Common myeloid progenitor, CD34-positive (primary cell): Measurements from ENCODE around the gene PRKCA.
"Not testable (repeated sequence)": the region's sequence is repeated elsewhere in the genome, so short reads cannot be mapped to it uniquely, and the experiment has no call there.

Source experiments
- CTCF ChIA-PET: fragments of 350-600 bp; sonication (Branson Sonifier 250); formaldehyde crosslinking; loops from one replicate; lab custom pipeline; 2021; ENCODE audit warnings: antibody characterized with exemption; lab: Charles Lee
- POLR2A ChIA-PET: fragments of 350-600 bp; sonication (Branson Sonifier 250); formaldehyde crosslinking; loops from one replicate; lab custom pipeline; 2021; ENCODE audit warnings: antibody characterized with exemption; lab: Charles Lee
- DNase-seq, 3 donors: peaks; one replicate each; pipeline versions ENCODE4 v3.0.0 to v3.0.0-alpha.2; 2013
- H3K27ac ChIP-seq, 2 experiments: 1 replicate in 1 of 2; 2 replicates in 1 of 2; pipeline ENCODE4 v1.7.0; 2013; ENCODE audit warnings: inconsistent platforms in 2 of 2, low read length in 2 of 2, mild to moderate bottlenecking in 2 of 2, low read depth in 1 of 2, moderate library complexity in 1 of 2; ENCODE audit not compliant: severe bottlenecking in 2 of 2, insufficient read depth in 1 of 2, poor library complexity in 1 of 2
- H3K27me3 ChIP-seq, 5 experiments: replicated peaks in 2 of 5; 1 replicate in 3 of 5; 2 replicates in 2 of 5; pipeline versions ENCODE4 v1.6.1 to v1.7.0; 2013; ENCODE audit warnings: low read length in 4 of 5, mild to moderate bottlenecking in 2 of 5, moderate library complexity in 2 of 5, inconsistent platforms in 1 of 5; ENCODE audit not compliant: insufficient read depth in 5 of 5, control insufficient read depth in 4 of 5
- H3K36me3 ChIP-seq, 4 experiments: 1 replicate in 2 of 4; 2 replicates in 2 of 4; pipeline versions ENCODE4 v1.6.1 to v1.7.0; 2013; ENCODE audit warnings: low read length in 3 of 4, control low read depth in 1 of 4, mild to moderate bottlenecking in 1 of 4; ENCODE audit not compliant: control insufficient read depth in 4 of 4, insufficient read depth in 4 of 4
- H3K4me1 ChIP-seq, 4 experiments: 1 replicate in 3 of 4; 2 replicates in 1 of 4; pipeline versions ENCODE4 v1.6.1 to v1.7.1; 2013; ENCODE audit warnings: low read length in 3 of 4, mild to moderate bottlenecking in 3 of 4, control low read depth in 1 of 4, inconsistent platforms in 1 of 4, moderate library complexity in 1 of 4; ENCODE audit not compliant: control insufficient read depth in 4 of 4, insufficient read depth in 4 of 4; ENCODE audit errors: control extremely low read depth in 1 of 4
- H3K4me3 ChIP-seq, 7 experiments: 1 replicate in 4 of 7; 2 replicates in 3 of 7; pipeline versions ENCODE4 v1.5.1 to v1.7.0; 2013; ENCODE audit warnings: mild to moderate bottlenecking in 7 of 7, low read length in 6 of 7, moderate library complexity in 6 of 7, inconsistent platforms in 2 of 7, low read depth in 2 of 7, control low read depth in 1 of 7; ENCODE audit not compliant: insufficient read depth in 4 of 7, control insufficient read depth in 1 of 7; ENCODE audit errors: extremely low read depth in 1 of 7
- H3K9me3 ChIP-seq, 5 experiments: 1 replicate in 4 of 5; 2 replicates in 1 of 5; pipeline versions ENCODE4 v1.6.1 to v1.7.1; 2013; ENCODE audit warnings: low read length in 4 of 5, mild to moderate bottlenecking in 2 of 5, inconsistent platforms in 1 of 5, low read depth in 1 of 5, moderate library complexity in 1 of 5; ENCODE audit not compliant: control insufficient read depth in 4 of 5, insufficient read depth in 2 of 5; ENCODE audit errors: control extremely low read depth in 1 of 5
- WGBS: methylation state at CpG from one replicate; pipeline ENCODE4 v1.1.5; 2013; ENCODE audit not compliant: insufficient coverage; 5-methylcytosine and 5-hydroxymethylcytosine counted together

PRKCA gene

DNA sequence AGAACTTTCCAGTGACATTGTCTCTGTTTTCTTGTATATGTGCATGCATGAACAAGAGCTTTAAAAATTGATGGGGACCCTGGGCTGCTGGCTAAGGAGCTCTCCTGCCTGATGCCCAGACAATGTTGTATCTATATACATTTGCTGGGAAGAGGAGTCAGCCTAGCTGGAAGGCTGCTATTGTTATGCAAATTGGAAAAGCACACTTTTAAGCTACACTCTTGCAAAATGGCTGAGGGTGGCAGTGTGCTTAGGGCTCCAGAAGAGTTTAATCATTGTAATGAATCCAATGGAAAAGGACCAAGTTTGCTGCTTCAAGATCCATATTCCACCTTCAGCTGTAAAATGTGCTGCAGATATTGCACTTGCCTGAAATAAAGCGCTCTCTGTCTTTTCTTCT, 171.8 kb downstream of the PRKCA start:
- ChIA-PET POLR2A (no interaction called here), CTCF (interaction anchor here (0.6 to 1.2 kb wide), 3 partner anchors 18 to 1243 kb away, joined by 3 to 4 read pairs (median 3); no protein-coding TSS in a partner anchor)
- H3K27ac ChIP-seq, result no peak overlapping the region
- H3K9me3 ChIP-seq, result no peaks in the 10 kb centered on the region
- no peaks in the 10 kb centered on the region for H3K36me3 ChIP-seq
- WGBS, result no CpG with 5 or more reads among the region's 1 CpG
- H3K4me1 ChIP-seq, result peaks cover 0 to 18% (median 2%) of the 10 kb centered on the region in 4 experiments
- no peak overlapping the region for H3K4me3 ChIP-seq
- no peak for DNase-seq
- H3K27me3 ChIP-seq, result no peaks in the 10 kb centered on the region

GRCh38 chr17:66474806-66475497, 172.5 kb downstream of the PRKCA start:
- no peak overlapping the region for H3K27ac ChIP-seq
- DNase-seq, result no peak
- ChIA-PET POLR2A (no interaction called here), CTCF (interaction anchor here (1.2 kb wide), 2 partner anchors 18 to 28 kb away, joined by 3 to 4 read pairs; no protein-coding TSS in a partner anchor)
- H3K4me3 ChIP-seq, result no peak overlapping the region
- no peaks in the 10 kb centered on the region for H3K27me3 ChIP-seq
- 100% methylated on average over 7 of the region's 8 CpGs for WGBS
- no peaks in the 10 kb centered on the region for H3K36me3 ChIP-seq
- no peaks in the 10 kb centered on the region for H3K9me3 ChIP-seq
- H3K4me1 ChIP-seq, result peaks cover 0 to 11% (median 0%) of the 10 kb centered on the region in 4 experiments

- Histone ChIP-seq H3K9me3 (no peaks in the 10 kb centered on the region), H3K4me1 (peaks cover 0 to 3% (median 0%) of the 10 kb centered on the region in 4 experiments), H3K4me3 (no peak overlapping the region), H3K36me3 (no peaks in the 10 kb centered on the region), H3K27ac (no peak overlapping the region), H3K27me3 (no peaks in the 10 kb centered on the region)
- no peak for DNase-seq
- WGBS, result 96% methylated on average over 5 of the region's 6 CpGs
- ChIA-PET CTCF (no interaction called here), POLR2A (no interaction called here)
These were observed 173.6 kb downstream of the PRKCA start for GRCh38 chr17:66476014-66476413.

DNA sequence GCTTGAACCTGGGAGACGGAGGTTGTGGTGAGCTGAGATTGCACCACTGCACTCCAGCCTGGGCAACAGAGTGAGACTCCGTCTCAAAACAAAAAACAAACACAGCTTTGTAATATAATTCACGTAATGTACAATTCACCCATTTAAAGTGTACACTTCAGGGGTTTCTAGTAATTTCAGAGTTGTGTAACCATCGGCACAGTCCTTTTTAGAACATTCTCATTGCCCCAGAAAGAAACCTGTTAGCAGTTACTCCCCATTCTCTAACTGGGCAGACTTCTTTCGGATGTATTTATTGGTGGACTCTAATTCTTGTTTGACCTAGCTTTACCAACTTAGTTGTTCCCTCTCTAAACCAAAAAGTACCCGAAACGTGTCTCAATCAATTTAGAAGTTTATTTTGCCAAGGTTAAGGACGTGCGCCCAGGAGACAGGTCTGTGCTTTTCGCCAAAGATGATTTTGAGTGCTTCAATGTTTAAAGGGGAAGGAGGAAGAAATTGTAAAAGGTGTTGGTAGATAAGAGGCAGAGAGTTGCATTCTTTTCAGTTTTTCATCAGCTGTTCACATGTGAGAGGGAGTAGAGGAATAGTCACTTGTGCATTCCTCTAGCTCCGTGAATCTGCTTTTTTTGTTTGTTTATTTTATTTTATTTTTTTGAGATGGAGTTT, 175.3 kb downstream of the PRKCA start:
- 96% methylated on average over 9 of the region's 11 CpGs for WGBS
- POLR2A ChIA-PET, result no interaction called here
- H3K27ac ChIP-seq, result no peak overlapping the region
- H3K4me1 ChIP-seq, result no peaks in the 10 kb centered on the region
- no peak overlapping the region for H3K4me3 ChIP-seq
- no peaks in the 10 kb centered on the region for H3K36me3 ChIP-seq
- DNase-seq, result no peak
- H3K27me3 ChIP-seq, result no peaks in the 10 kb centered on the region
- CTCF ChIA-PET, result no interaction called here
- H3K9me3 ChIP-seq, result no peaks in the 10 kb centered on the region

DNA sequence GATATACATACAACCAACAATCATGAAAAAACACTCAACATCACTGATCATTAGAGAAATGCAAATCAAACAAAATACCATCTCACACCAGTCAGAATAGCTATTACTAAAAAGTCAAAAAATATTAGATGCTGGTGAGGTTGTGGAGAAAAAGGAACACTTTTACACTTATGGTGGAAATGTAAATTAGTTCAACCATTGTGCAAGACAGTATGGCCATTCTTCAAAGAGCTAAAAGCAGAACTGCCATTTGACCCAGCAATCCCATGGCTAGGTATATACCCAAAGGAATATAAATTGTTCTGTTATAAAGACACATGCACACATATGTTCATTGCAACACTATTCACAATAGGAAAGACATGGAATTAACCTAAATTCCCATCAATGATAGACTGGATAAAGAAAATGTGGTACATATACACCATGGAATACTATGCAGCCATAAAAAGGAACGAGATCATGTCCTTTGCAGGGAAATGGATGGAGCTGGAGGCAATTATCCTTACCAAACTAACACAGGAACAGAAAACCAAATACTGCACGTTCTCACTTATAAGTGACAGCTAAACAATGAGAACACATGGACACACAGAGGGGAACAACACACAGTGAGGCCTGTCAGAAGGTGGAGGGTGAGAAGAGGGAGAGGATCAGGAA, 176.9 kb downstream of the PRKCA start:
- H3K9me3 ChIP-seq, CTCF ChIA-PET, H3K27ac ChIP-seq, H3K27me3 ChIP-seq, DNase-seq, H3K36me3 ChIP-seq, H3K4me1 ChIP-seq, H3K4me3 ChIP-seq: not testable (repeated sequence)
- POLR2A ChIA-PET, result interaction anchor here (0.7 kb wide), 1 partner anchor 190 kb away, joined by 3 read pairs; no protein-coding TSS in a partner anchor
- WGBS, result no CpG with 5 or more reads among the region's 2 CpGs

DNA sequence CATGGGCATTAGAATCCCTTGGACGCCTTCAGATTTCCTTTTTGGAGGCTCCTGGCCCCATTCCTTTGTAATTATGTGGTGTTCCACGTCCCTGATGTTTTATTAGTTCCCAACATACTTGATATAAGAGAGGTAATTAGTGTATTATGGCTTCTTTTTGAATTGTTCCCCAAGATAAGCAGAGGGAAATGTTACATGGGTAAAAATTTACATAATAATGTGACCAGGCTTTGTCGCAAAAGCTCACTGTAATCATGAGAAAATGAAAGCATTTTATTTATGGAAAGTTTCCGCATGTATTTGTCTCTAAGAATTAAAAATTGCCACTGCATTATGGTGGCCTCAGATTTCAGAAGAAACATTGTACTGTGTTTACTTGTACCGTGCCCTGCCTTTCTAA, 177.8 kb downstream of the PRKCA start:
- no peak for DNase-seq
- 100% methylated on average over 5 of the region's 5 CpGs for WGBS
- Histone ChIP-seq H3K27ac (no peak overlapping the region), H3K4me3 (no peak overlapping the region), H3K9me3 (no peaks in the 10 kb centered on the region), H3K27me3 (peaks cover 0 to 1% (median 0%) of the 10 kb centered on the region in 5 experiments), H3K36me3 (no peaks in the 10 kb centered on the region), H3K4me1 (no peaks in the 10 kb centered on the region)
- POLR2A ChIA-PET, result no interaction called here
- CTCF ChIA-PET, result no interaction called here

DNA sequence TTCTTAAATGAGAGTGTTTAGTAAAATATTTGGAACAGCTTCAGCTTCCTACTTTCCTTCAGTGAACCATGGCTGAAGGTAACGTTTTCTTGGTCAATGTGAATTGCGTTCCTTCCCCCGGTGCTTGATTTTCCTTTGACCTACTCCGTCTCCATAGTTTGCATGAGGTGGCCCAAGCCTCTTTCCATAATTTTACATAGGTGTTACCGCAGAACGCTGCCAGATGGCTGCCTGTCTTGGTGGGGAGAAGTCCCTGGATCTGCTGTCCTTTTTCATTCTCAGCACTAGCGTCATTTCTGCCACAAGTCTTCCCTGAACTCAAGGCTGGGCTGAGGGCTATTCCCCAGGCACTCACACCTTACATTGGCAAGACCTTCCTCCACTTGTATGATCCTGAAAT, 178.4 kb downstream of the PRKCA start:
- ChIA-PET POLR2A (no interaction called here), CTCF (no interaction called here)
- WGBS, result 97% methylated on average over 4 of the region's 7 CpGs

More for the DNA sequence above, 178.4 kb downstream of the PRKCA start:
- Histone ChIP-seq H3K9me3 (no peaks in the 10 kb centered on the region), H3K36me3 (no peaks in the 10 kb centered on the region), H3K27ac (no peak overlapping the region), H3K4me3 (no peak overlapping the region), H3K4me1 (no peaks in the 10 kb centered on the region), H3K27me3 (peaks cover 0 to 1% (median 0%) of the 10 kb centered on the region in 5 experiments)
- DNase-seq, result no peak
